Type B pancreatic cell (in vitro differentiated cells): ENCODE results near the gene MAP7D2. TPM values are rescaled to one million over a fixed set of nuclear protein-coding genes. Genes with fewer than 3 reads are reported as not detected.

Experiments used
- DNase-seq: peaks from one replicate; pipeline ENCODE4 v3.0.0; 2021; ENCODE audit warnings: mixed read lengths; ENCODE audit not compliant: unreplicated experiment; ENCODE audit errors: extremely low spot score
- H3K27ac Mint-ChIP-seq: 2 replicates; pipeline ENCODE4 v1.8.0; 2021; ENCODE audit warnings: mild to moderate bottlenecking, mixed read lengths
- H3K27me3 Mint-ChIP-seq: 2 replicates; pipeline ENCODE4 v1.8.0; 2021; ENCODE audit warnings: mixed read lengths
- H3K36me3 Mint-ChIP-seq: 2 replicates; pipeline ENCODE4 v1.8.0; 2021; ENCODE audit warnings: mixed read lengths
- H3K4me1 Mint-ChIP-seq: one replicate; pipeline ENCODE4 v1.8.0; 2021; ENCODE audit warnings: mixed read lengths; ENCODE audit not compliant: unreplicated experiment
- H3K4me3 Mint-ChIP-seq: 2 replicates; pipeline ENCODE4 v1.8.0; 2021; ENCODE audit warnings: mild to moderate bottlenecking, mixed read lengths
- H3K9me3 Mint-ChIP-seq: 2 replicates; pipeline ENCODE4 v1.8.0; 2021; ENCODE audit warnings: mixed read lengths
- CTCF ChIP-seq: fragments of 200-600 bp; sonication (generic); conservative IDR thresholded peaks from 2 replicates; pipeline ENCODE4 v1.5.0; 2021; ENCODE audit warnings: antibody characterized with exemption, mild to moderate bottlenecking
- total RNA-seq: library from RNA; stranded (reverse); gene quantifications from 2 replicates; pipeline ENCODE4 v1.2.1, GENCODE V29; 2021; ENCODE audit warnings: low replicate concordance

The MAP7D2 gene
- total RNA-seq, 1 donor from 2014 or later, result 2.0 TPM

- Mint-ChIP-seq H3K4me1 (no peaks in the 10 kb centered on the region), H3K27me3 (no peaks in the 10 kb centered on the region), H3K4me3 (no peak overlapping the region), H3K36me3 (no peaks in the 10 kb centered on the region), H3K27ac (no peak overlapping the region), H3K9me3 (no peaks in the 10 kb centered on the region)
- no peak for DNase-seq
- TF ChIP-seq CTCF, result no peak
These were observed 108.6 kb downstream of the MAP7D2 start for GRCh38 chrX:20007962-20008622.

GRCh38 chrX:20005883-20006282 lies 110.8 kb downstream of the MAP7D2 start:
- DNase-seq, result no peak
- Mint-ChIP-seq H3K27ac (no peak overlapping the region), H3K9me3 (no peaks in the 10 kb centered on the region), H3K36me3 (no peaks in the 10 kb centered on the region), H3K4me1 (no peaks in the 10 kb centered on the region), H3K27me3 (no peaks in the 10 kb centered on the region), H3K4me3 (no peak overlapping the region)
- TF ChIP-seq CTCF, result no peak

- TF ChIP-seq CTCF, result no peak
- no peak for DNase-seq
- Mint-ChIP-seq H3K36me3 (no peaks in the 10 kb centered on the region), H3K27me3 (no peaks in the 10 kb centered on the region), H3K4me1 (no peaks in the 10 kb centered on the region), H3K27ac (no peak overlapping the region), H3K4me3 (no peak overlapping the region), H3K9me3 (no peaks in the 10 kb centered on the region)
These were observed 115.1 kb downstream of the MAP7D2 start for GRCh38 chrX:20001588-20001987.

- TF ChIP-seq CTCF, result peak; percentile 4
- H3K9me3 Mint-ChIP-seq, result peaks cover 5% of the 10 kb centered on the region
- no peak for DNase-seq
- no peaks in the 10 kb centered on the region for H3K27me3 Mint-ChIP-seq
- H3K36me3 Mint-ChIP-seq, result peaks cover 4% of the 10 kb centered on the region
- H3K27ac Mint-ChIP-seq, result peak overlapping the region; percentile 67
- H3K4me1 Mint-ChIP-seq, result no peaks in the 10 kb centered on the region
- H3K4me3 Mint-ChIP-seq, result peak overlapping the region; percentile 90
These were observed 125.4 kb downstream of the MAP7D2 start for GRCh38 chrX:19991350-19991718.

GRCh38 chrX:19990556-19991349 lies 126.0 kb downstream of the MAP7D2 start, which contains the start of gene BCLAF3:
Gene BCLAF3, minus strand, starts transcription at chrX:19991061. Its CDS starts 20,797 bp downstream, at chrX:19970264.
- H3K27me3 Mint-ChIP-seq, result no peaks in the 10 kb centered on the region
- no peaks in the 10 kb centered on the region for H3K4me1 Mint-ChIP-seq
- DNase-seq, result peak; percentile 92
- peak within 1 kb of the TSS; percentile 90 for H3K4me3 Mint-ChIP-seq
- H3K36me3 Mint-ChIP-seq, result peaks cover 4% of the 10 kb centered on the region
- H3K27ac Mint-ChIP-seq, result peak within 1 kb of the TSS; percentile 67
- peak; percentile 84 for TF ChIP-seq CTCF
- peaks cover 5% of the 10 kb centered on the region for H3K9me3 Mint-ChIP-seq
